ENCODE measurements around the gene CTCFL.

GRCh38 chr20:57570920-57571319 is 46.0 kb upstream of the CTCFL start:
- no peak for TF ChIP-seq POLR2A (IDR thresholded peaks at IDR 0.05; ENCODE audit: low read depth, low read length)
- TF ChIP-seq POLR2AphosphoS5 (IDR thresholded peaks at IDR 0.05; ENCODE audit: low read depth, low read length): no peak
